GM19193 (cell line): ENCODE results near the gene CFHR5.
"Not testable (repeated sequence)": the region's sequence is repeated elsewhere in the genome, so short reads cannot be mapped to it uniquely, and the experiment has no call there.

Experiments
- POLR2A ChIP-seq: IDR thresholded peaks from 4 replicates; pipeline ENCODE4 v1.6.1; 2011; ENCODE audit not compliant: insufficient read depth, insufficient read length; ENCODE audit errors: extremely low read depth

Gene CFHR5

DNA sequence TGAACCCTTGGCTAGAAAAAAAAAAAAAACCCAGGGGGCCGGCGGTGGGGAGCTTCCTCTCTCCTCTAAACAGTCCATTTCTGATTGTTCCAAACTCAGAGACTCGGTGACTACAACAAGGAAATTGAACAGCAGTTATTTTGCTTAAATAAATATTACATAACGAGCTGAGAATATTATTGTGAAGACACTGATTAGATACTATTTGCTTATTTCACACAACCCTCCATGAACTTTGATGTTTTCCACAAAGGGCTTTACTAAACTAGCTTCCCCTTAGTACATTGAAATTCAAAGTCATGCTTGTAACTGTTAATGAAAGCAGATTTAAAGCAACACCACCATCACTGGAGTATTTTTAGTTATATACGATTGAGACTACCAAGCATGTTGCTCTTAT, at the start of gene CFHR5:
TSS of gene CFHR5 (plus strand) at position 279 of the 400 bp plus-strand sequence. CDS start at position 388, 109 bp downstream.
- TF ChIP-seq POLR2A = no peak

DNA sequence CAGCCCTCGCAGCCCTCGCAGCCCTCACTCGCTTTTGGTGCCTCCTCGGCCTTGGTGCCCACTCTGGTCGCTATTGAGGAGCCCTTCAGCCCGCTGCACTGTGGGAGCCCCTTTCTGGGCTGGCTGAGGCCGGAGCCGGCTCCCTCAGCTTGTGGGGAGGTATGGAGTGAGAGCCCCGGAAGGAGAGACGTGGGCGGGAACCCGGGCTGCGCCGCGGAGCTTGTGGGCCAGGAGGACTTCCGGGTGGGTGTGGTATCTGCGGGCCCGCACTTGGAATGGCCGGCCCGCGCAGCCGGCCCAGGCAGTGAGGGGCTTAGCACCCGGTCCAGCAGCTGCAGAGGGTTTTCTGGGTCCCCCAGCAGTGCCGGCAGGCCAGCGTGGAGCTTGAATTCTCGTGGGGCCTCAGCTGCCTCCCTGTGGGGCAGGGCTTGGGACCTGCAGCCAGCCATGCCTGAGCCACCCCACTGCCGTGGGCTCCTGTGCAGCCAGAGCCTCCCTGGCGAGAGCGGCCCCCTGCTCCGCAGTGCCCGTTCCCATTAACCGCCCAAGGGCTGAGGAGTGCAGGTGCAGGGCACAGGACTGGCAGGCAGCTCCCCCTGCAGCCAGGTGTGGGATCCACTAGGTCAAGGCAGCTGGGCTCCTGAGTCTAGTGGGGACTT, 43.7 kb upstream of the CFHR5 start:
- TF ChIP-seq POLR2A = no peak

DNA sequence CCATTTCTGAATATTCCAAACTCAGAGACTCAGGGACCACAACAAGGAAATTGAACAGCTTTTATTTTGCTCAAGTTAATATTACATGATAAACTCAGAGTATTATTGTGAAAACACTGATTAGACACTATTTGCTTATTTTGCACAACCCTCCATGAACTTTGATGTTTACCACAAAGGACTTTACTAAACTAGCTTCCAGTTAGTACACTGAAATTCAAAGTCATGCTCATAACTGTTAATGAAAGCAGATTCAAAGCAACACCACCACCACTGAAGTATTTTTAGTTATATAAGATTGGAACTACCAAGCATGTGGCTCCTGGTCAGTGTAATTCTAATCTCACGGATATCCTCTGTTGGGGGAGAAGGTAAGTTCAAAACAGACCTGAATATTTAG, 33.8 kb upstream of the CFHR5 start, which contains the start of gene CFHR2:
TSS of gene CFHR2 (plus strand) at position 171 of the 400 bp plus-strand sequence. CDS start at position 314, 143 bp downstream.
- not testable (repeated sequence) for TF ChIP-seq POLR2A

DNA sequence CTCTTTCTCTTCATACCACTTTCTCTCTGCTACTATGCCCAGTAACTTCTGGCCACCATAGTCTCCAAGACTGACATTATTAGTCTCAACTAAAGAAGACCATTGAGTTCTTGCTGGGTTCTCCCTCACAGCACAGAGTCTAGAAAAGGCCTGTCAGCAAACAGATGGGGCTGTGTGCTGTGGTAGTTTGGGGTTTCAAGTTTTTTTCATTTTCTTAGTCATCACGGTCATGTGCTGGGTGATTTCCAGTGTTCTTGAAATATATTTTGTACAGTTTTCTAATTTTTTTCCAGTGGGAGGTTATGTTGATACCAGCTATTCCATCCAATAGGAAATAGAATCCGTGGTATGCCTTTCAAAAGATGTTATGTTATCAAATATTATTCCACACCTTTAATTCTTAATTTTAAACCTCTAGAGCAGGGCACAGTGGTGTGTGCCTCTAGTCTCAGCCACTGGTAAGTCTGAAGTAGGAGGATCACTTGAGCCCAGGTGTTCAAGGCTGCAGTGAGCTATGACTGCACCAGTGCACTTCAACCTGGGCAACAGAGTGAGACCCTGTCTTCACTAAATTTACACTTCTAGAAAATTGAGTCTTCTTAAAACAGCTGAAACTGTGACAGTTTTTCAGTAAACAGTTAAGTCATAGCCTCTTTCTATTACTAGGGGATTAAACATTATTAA, 25.5 kb upstream of the CFHR5 start:
- TF ChIP-seq POLR2A = no peak

DNA sequence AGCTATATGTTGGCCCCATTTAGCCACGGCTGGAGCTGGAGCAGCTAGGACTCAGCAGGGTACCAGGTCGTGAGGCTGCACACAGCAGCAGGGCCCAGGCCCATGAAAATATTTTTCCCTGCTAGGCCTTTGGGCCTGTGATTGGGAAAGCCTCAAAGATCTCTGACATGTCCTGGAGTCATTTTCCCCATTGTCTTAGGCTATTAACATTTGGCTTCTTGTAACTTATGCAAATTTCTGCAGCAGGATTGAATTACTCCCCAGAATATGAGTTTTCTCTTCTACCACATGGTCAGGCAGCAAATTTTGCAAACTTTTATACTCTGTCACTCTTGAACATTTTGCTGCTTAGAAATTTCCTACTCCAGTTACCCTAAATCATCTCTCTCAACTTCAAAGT, 22.6 kb upstream of the CFHR5 start:
- no peak for TF ChIP-seq POLR2A

DNA sequence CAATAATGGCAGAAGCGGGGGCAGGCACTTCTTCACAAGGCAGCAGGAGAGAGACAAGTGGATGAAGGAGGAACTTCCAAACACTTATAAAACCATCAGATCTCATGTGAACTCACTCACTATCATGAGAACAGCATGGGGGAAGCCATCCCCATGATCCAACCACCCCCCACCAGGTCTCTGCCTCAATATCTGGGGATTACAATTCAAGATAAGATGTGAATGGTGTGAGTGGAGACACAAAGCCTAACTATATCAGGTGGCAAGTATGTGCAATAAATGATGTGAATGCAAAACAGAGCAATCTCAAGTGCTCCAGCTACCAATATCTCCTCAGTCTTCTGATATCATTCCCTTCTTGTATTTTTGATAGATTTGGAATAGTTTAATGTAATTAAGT, 21.4 kb upstream of the CFHR5 start:
- TF ChIP-seq POLR2A = no peak

DNA sequence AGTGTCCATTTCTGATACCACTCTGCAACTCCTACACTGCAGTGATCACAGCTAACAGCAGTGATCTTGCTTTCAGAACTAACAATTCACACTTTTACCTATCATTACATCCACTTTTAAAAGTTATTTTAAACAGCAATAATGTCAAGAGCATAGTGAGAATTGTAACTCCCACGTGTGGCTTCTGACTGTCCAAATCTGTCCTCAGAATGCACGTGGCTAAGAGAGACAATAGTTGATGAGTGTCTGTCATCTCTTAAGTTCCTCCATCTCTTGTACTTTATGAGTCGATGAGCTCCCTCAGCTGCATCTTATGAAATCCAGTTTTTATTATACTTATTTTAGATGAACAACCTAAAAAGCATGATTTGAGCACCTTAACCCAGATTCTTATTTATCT, 16.5 kb upstream of the CFHR5 start:
- TF ChIP-seq POLR2A = no peak

DNA sequence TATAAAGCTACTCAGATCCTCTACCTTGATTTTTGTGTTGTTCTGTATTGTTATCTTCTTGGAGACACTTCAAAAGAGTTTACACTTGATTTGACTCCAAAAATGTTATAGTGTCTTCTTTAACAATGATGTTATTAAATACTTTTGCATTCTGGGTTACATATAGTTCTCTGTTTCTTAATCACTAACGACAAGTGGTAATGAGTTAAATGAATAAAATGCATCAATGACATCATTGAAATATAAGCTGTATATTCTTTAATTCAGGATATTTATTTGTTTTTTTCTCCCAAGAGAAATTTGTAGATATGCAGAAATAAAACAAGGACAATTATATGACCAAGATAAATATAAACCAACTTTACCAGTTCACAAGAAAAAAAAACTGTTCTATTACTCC, 7.2 kb upstream of the CFHR5 start:
- no peak for TF ChIP-seq POLR2A

DNA sequence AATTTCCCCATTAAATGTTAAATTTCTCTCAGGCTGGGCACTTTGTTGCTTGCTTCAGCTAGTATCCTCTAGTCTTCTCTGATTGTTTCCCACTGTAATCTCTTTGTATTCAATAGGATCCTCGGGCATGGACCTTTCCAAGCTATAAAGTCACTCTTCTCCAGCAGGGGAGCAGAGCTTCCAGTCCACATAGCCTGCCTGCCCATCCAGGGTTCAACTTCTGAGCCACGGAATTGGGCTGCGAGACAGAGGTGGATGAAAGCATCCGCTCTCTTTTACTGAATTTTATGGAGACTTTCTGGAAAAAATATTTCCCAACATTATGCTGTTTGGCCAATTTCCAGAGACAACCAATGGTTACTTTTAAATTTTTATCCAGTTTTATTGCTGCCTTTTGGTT, 1.1 kb upstream of the CFHR5 start:
- TF ChIP-seq POLR2A = no peak

DNA sequence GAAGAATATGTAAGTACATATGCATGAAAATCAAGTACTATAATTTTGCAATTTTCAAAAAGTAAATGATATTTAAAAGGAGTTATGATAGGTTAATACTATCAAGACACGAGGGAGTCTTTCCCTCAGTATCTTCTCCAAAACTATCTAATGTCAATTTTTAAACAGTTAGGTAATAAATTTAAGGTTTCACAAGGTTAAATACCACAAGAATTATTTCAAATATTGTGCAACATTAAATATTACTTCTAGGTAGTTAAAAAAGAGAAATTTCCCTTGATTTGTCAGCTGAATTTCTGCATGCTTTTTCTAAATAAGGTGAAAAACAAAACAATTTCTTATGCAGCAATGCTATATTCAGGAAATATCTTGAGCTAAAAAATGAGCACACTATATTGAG, 3.5 kb downstream of the CFHR5 start:
- no peak for TF ChIP-seq POLR2A

DNA sequence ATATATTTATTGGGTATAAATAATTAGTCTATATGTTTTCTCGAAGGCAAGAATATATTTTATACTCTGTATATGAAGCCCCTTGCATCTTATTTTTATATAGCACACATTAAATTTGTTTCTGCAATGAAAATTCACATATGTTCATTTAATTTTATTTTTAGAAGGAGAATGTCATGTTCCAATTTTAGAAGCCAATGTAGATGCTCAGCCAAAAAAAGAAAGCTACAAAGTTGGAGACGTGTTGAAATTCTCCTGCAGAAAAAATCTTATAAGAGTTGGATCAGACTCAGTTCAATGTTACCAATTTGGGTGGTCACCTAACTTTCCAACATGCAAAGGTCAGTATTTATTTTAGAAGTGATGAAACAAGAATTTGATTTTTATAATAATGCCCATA, 16.6 kb downstream of the CFHR5 start:
- no peak for TF ChIP-seq POLR2A

DNA sequence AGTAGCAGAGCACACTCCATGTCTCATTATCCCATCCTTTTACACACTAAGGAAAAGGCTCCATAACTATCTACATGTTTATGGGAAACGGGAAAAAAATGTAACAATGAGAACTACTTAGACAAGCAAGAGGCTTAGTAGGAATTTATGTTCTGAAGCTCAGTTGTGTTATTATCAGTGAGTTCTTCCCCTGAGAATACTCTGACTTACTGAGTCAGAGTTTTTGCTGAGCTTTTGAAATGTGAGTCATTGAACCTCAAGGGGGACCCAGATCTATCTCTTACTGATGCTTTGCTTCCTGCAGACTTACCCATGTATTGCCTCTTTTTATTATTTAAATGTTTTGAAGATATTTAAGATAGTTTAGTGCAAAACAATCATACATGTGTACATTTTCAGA, 20.1 kb downstream of the CFHR5 start:
- no peak for TF ChIP-seq POLR2A

DNA sequence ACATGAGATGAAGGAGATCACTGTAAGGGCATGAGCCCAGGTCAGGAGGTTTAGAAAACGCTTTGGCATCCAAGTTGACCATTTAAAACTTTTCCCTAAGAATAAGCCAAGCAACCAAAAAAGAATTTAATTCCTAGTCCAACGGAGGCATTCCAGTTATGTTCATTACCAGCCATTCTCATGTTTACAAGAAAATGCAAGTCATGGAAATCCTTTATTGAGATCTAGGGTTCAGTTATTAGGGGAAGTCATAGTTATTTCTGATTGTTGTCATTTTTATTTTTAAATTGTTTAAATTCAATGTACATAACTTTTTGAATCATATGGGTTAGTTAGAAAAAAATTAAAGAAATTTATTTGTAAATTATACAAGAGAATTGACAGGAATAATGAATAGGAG, 24.5 kb downstream of the CFHR5 start:
- no peak for TF ChIP-seq POLR2A

DNA sequence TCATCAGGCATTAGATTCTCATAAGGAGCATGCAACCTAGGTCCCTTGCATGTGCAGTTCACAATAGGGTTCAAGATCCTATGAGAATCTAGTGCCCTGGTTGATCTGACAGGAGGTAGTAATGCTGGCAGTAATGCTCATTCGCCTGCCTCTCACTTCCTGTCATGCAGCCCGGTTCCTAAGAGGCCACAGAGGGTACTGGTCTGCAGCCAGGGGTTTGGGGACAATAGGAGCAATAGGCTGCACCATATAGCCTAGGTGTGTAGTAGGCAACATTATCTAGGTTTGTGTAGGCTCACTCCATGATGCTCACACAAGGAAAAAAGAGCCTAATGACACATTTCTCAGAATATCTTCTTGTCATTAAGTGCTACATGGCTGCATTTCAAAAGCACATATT, 25.8 kb downstream of the CFHR5 start:
- no peak for TF ChIP-seq POLR2A

DNA sequence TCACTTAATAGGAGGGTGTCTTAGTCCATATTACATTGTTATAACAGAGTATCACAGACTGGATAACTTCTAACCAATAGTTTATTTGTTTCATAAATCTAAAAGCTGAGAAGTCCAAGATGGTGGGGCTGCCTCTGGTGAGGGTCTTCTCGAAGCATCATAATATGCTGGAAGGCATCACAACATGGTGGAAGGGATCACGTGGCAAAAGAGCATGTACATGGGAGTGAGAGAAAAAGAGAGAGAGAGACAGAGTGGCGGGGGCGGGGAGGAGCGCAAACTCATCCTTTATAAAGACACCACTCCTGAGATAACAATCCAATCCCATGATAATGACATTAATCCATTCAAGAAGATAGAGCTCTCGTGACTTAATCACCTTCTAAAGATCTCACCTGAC, 31.5 kb downstream of the CFHR5 start:
- TF ChIP-seq POLR2A = no peak

DNA sequence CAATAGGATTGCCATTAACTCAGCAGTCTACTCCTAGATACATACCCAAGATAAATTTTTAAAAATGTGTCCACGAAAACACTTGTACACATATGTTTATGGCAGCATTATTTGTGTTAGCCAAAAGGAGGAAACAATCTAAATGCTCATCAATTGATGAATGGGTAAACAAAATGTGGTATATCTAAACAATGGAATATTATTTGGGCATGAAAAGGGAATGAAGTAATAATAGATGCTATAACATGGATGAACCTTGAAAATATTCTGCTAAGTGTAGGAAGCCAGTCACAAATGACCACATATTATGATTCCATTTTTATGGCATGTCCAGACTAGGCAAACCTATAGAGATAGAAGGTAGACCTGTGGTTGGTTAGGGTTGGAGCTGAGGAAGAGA, 34.3 kb downstream of the CFHR5 start:
- TF ChIP-seq POLR2A = no peak
